ENCODE results near the gene P4HA3.

The P4HA3 gene

GRCh38 chr11:74262725-74263124 is 48.7 kb downstream of the P4HA3 start:
- no peak for DNase-seq (ENCODE audit: low read depth)

DNA sequence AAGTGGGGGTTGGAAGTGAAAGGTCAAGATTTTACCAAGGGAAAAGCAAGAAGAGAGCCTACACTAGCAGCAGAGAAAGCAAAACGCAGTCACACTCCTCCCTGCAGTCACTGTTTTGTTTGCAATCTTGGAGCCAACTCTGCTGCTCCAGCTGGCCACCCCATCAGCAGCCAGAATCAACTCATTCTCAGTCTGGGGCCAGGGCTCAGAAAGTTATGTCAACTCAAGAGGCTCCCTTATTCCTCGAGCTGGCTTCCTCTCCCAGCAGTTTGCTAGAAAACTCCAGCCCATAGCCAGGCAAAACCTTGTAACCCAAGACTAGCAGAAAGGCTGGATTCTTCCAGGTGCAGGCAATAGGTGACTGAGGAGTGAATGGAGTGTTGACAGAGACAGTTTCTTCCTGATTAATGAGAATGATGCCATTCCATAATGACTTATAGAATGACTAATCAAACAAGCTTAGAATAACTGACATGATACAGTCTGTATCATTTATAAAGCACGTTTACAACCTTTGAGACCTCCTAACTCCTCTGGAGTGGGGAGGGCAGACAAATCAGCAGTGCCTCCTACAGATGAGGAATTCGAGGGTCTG is 53.4 kb downstream of the P4HA3 start:
- peak; percentile 33 for DNase-seq (ENCODE audit: low read depth)

- DNase-seq (ENCODE audit: low read depth): no peak
Observed at GRCh38 chr11:74256378-74257133, 54.9 kb downstream of the P4HA3 start.

GRCh38 chr11:74255741-74256375 is 55.6 kb downstream of the P4HA3 start:
- DNase-seq (ENCODE audit: low read depth): peak; percentile 38

DNA sequence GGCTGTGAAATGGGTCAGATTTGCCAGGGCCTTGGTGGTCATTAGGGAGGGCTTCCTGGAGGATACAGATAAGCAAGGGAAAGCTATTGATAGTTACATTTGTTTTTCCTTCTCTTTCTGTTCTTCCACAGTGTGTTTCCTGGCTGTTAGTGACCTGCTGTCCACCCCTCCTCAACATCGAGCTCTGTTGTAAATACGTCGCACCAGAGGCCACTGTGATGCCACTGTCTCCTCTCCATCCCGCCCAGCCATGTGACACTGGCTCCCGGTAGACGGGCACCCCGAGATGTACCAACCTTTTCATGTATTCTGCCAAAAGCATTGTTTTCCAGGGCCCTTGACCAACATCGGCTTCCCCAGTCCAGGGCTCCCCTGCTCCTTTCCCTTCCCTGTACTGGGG is 58.1 kb downstream of the P4HA3 start:
- no peak for DNase-seq (ENCODE audit: low read depth)

GRCh38 chr11:74249496-74249895 is 61.9 kb downstream of the P4HA3 start:
- no peak for DNase-seq (ENCODE audit: low read depth)

GRCh38 chr11:74248469-74248868 is 63.0 kb downstream of the P4HA3 start:
- DNase-seq (ENCODE audit: low read depth): no peak

DNA sequence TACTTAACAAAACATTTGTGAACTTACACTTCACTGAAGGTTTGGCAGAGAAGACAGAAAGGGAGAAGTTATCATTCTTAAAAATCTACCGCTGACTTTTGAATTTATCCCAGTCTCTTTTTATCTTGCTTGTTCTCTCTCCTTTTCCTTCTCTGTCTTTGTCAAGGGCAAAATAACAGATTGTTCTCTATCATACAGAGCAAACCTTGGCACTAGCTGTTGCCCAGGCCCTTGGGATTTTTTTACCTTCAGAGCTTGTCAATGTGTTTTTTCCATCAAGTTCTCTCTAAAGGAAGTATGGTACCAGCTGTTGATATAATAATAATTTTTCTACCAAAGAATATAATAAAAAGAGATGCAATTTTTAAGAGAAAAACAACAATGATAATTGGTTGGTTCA is 73.2 kb downstream of the P4HA3 start:
- DNase-seq (ENCODE audit: low read depth): no peak

- DNase-seq (ENCODE audit: low read depth): no peak
Observed at GRCh38 chr11:74237541-74237940, 73.9 kb downstream of the P4HA3 start.

- no peak for DNase-seq (ENCODE audit: low read depth)
Observed at GRCh38 chr11:74235121-74235520, 76.3 kb downstream of the P4HA3 start.

- no peak for DNase-seq (ENCODE audit: low read depth)
Observed at GRCh38 chr11:74233683-74234082, 77.8 kb downstream of the P4HA3 start.

DNA sequence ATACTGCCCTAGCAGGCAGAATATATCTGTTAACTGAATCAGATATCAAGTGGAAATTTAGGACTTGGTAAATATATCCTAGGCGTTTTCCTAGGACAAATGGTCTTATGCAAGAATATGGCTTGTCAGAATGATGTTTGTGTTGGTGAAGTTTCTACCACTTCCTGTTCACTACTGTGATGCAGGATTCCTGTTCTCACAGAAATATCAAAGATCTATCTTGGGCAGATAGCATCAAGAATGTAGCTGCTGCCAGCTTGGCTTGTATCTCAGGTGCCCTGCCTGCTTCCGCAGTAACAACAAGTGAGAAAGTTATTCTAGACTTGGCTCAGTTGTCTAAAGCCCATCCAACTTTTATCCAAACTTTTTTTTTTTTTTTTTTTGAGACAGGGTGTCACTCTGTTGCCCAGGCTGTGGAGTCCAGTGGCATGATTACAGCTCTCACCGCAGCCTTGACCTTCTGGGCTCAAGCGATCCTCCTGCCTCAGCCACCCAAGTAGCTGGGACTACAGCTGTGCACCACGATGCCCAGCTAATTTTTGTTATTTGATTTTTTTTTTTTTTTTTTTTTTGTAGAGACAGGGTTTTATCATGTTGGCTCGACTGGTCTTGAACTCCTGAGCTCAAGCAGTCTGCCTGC is 79.0 kb downstream of the P4HA3 start:
- no peak for DNase-seq (ENCODE audit: low read depth)

DNA sequence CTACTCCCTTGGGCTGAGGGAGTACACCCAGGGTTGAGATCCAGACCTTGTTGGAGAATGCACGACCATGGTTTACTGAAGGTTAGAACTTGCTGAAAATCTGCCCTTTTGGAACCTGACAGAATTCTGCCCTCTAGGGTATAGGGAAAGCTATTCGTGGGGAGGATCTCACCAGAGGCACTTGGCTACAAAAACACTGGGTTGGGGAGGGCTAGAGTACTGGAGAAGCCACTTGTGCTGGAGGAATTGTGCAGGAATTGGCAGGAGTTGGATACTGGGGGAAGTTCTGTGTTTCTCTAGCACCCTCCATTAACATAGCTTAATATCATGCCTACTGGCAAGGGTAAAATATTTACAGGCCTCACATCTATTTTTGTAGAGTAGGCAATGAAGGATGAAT is 84.5 kb downstream of the P4HA3 start:
- DNase-seq (ENCODE audit: low read depth): no peak

- DNase-seq (ENCODE audit: low read depth): no peak
Observed at GRCh38 chr11:74225565-74225964, 85.9 kb downstream of the P4HA3 start.

DNA sequence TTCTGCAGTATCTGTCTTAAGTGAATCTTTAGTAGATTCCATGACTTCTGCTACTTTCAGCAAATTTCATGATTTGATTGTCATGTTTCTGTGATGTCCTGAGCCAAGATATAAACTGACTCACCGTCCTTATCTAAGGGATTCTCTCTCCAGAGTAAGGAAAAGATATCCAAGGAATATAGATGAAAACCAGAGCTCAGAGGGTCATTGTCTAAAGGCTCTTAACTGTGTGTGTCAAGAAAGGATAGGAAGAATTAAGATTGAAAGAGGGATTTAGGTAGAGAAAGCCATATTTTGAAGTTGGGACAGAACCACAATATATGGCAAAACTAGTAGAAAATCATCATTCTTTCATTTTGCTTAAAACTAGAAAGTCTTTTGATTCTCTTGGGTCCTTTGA is 89.6 kb downstream of the P4HA3 start:
- no peak for DNase-seq (ENCODE audit: low read depth)

DNA sequence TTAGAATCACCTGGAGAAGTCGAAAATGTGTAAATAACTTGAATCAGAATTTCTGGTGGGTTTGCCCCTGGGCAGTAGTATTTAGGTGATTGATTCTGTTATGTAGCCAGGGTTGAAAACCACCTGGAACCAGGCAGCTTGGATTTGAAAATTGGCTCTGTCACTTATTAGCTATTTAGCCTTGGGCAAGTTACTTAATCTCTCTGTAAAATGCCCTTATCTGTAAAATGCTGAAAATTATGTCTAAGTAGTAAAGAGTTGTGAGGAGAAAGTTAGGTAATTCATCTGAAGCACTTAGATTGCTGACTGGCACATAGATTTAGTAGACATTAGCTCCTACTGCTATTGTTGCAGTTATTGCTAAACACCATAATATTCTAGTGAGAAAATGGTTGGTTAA is 91.1 kb downstream of the P4HA3 start:
- no peak for DNase-seq (ENCODE audit: low read depth)
